ENCODE measurements around the gene GPER1. TPM values are rescaled to one million over a fixed set of nuclear protein-coding genes. Genes with fewer than 3 reads are reported as not detected.

GPER1 gene
- total RNA-seq, 2 experiments from 2014 or later, result 34.9 to 75.9 TPM

DNA sequence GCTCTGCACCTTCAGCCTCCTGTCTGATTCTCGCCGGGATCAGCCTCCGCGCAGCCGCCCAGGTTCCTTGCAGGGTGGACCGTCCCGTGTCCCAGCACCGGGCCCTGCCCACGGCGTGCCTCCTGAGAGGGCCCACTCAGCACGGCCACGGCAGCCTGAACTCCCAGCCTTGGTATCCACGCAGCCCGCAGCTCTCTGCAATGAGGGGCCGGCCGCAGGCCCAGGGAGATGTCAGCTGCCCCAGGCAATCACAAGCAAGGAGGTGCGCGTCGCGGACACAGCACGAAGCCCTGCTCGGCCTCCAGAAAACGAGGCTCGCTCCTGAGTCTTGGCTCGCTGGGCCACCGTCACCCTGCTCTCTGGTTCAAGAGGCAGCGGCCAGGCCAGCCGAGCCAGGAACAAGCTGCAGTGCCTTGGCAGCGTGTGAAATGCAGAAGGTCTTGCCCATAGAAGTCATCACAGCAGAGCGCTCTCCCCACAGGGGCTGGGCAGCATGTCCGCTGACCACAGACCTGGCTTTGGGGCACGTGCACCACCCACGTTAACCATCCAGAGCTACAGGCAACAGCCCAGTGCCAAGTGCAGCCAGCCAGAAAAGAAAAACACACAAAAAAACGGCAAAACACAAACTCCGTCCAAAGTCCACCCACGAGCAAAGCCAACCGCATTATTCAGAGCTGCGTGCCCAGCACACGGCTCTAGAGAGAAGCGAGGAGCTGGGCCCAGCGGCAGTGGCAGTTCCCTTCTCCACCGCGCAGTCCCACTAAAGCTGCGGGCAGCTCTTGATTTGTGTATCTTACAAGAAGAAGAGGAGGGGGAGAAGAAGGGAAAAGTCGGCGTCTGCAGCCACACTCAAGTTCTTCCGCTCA lies 13.9 kb downstream of the GPER1 start:
- POLR2A ChIA-PET, result interaction anchor here (0.5 to 0.6 kb wide), 2 partner anchors 25 to 308 kb away, joined by 3 read pairs; no protein-coding TSS in a partner anchor
- no peaks in the 10 kb centered on the region for H4K20me1 ChIP-seq (ENCODE audit: insufficient read depth, low read length)

DNA sequence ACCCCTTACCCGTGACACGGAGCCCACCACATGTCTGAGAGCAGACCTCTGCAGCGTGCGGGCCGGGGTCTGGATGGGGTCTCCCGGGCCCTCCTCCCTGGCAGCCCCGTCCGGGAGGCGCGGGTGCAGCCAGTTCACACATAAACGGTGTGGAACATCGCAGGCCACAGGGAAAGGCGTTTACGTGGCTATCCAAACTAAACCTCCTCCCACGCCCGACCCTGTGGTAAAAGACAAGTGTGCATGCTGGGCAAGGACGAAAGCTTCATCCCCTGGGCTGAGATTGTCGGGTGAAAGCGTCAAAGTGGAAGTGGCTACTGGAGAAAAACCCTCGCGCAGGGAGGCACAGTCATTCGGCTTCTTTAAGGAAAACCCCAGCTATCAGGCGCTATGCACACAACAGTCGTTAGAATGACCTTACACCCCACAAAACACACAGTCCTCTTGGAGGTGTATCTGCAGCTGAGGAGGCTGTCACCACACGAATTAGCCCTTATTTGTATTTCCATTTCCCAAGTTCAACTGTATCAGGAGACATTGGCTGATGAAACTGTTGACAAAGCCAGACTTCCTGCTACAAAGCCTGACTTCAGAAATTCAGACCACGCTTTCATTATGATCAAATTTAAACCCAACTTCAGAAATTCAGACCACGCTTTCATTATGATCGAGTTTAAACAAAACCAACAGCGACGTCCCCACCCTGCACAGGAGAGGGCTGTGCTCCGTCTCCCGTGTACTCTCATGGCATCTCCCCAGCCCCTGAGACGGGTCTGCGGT lies 15.3 kb downstream of the GPER1 start:
- CTCF ChIA-PET (ENCODE audit: unreplicated experiment), result interaction anchor here (1.3 kb wide), 1 partner anchor 18 kb away, joined by 4 read pairs; no protein-coding TSS in a partner anchor
- no peaks in the 10 kb centered on the region for H3K9me2 ChIP-seq (ENCODE audit: insufficient read depth, low read length)
- no TSS peak for BruUV-seq (replicated peaks)
- POLR2A ChIA-PET, result no interaction called here
- H2AFZ ChIP-seq (ENCODE audit: low read length), result no peak overlapping the region
- peaks cover 9% of the 10 kb centered on the region for H3K36me3 ChIP-seq (ENCODE audit: insufficient read depth, low read length)
- peaks cover 37% of the 10 kb centered on the region for H3K4me1 ChIP-seq (ENCODE audit: insufficient read depth, low read length, poor library complexity, severe bottlenecking)
- H3K79me2 ChIP-seq (ENCODE audit: insufficient read depth, low read depth, low read length), result no peaks in the 10 kb centered on the region
- H3K9me3 ChIP-seq (ENCODE audit: low read length), result no peaks in the 10 kb centered on the region
- H3K4me2 ChIP-seq (ENCODE audit: low read length), result no peak overlapping the region
- no peak overlapping the region for H3K4me3 ChIP-seq (ENCODE audit: low read depth, low read length, poor library complexity, severe bottlenecking)
- H3K27ac ChIP-seq (ENCODE audit: low read depth, low read length, poor library complexity, severe bottlenecking), result no peak overlapping the region
- intact Hi-C loops (cut with micrococcal nuclease; ENCODE audit: unreplicated experiment), result no loop called here
- DNase-seq (ENCODE audit: low spot score), result no peak
- no peaks in the 10 kb centered on the region for H4K20me1 ChIP-seq (ENCODE audit: insufficient read depth, low read length)
- TF ChIP-seq, protein P1, sequence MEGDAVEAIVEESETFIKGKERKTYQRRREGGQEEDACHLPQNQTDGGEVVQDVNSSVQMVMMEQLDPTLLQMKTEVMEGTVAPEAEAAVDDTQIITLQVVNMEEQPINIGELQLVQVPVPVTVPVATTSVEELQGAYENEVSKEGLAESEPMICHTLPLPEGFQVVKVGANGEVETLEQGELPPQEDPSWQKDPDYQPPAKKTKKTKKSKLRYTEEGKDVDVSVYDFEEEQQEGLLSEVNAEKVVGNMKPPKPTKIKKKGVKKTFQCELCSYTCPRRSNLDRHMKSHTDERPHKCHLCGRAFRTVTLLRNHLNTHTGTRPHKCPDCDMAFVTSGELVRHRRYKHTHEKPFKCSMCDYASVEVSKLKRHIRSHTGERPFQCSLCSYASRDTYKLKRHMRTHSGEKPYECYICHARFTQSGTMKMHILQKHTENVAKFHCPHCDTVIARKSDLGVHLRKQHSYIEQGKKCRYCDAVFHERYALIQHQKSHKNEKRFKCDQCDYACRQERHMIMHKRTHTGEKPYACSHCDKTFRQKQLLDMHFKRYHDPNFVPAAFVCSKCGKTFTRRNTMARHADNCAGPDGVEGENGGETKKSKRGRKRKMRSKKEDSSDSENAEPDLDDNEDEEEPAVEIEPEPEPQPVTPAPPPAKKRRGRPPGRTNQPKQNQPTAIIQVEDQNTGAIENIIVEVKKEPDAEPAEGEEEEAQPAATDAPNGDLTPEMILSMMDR (conservative IDR thresholded peaks at IDR 0.05; ENCODE audit: low read length), result no peak
- no peak for TF ChIP-seq EZH2phosphoT487 (IDR thresholded peaks at IDR 0.05; ENCODE audit: borderline replicate concordance, low read depth, low read length)

More for the DNA sequence above, 13.9 kb downstream of the GPER1 start:
- BruUV-seq (replicated peaks), result no TSS peak
- no peaks in the 10 kb centered on the region for H3K9me2 ChIP-seq (ENCODE audit: insufficient read depth, low read length)
- DNase-seq (ENCODE audit: low spot score), result no peak
- H3K36me3 ChIP-seq (ENCODE audit: insufficient read depth, low read length), result peaks cover 12% of the 10 kb centered on the region
- no peak overlapping the region for H2AFZ ChIP-seq (ENCODE audit: low read length)
- TF ChIP-seq, protein P1 (conservative IDR thresholded peaks at IDR 0.05; ENCODE audit: low read length), result no peak
- no peak for TF ChIP-seq EZH2phosphoT487 (IDR thresholded peaks at IDR 0.05; ENCODE audit: borderline replicate concordance, low read depth, low read length)
- intact Hi-C loops (cut with micrococcal nuclease; ENCODE audit: unreplicated experiment), result no loop called here
- H3K79me2 ChIP-seq (ENCODE audit: insufficient read depth, low read depth, low read length), result no peaks in the 10 kb centered on the region
- no peak overlapping the region for H3K4me2 ChIP-seq (ENCODE audit: low read length)
- H3K27ac ChIP-seq (ENCODE audit: low read depth, low read length, poor library complexity, severe bottlenecking), result no peak overlapping the region
- H3K4me3 ChIP-seq (ENCODE audit: low read depth, low read length, poor library complexity, severe bottlenecking), result no peak overlapping the region
- peaks cover 37% of the 10 kb centered on the region for H3K4me1 ChIP-seq (ENCODE audit: insufficient read depth, low read length, poor library complexity, severe bottlenecking)
- CTCF ChIA-PET (ENCODE audit: unreplicated experiment), result no interaction called here
- H3K9me3 ChIP-seq (ENCODE audit: low read length), result no peaks in the 10 kb centered on the region

All from OCI-LY7 (cell line).